Measurements from ENCODE around the gene TICAM1. TPM values are rescaled to one million over a fixed set of nuclear protein-coding genes. Genes with fewer than 3 reads are reported as not detected.
A peak's percentile ranks its signal among the peaks of the same experiment; 100 is the strongest.
"Not testable (repeated sequence)": the region's sequence is repeated elsewhere in the genome, so short reads cannot be mapped to it uniquely, and the experiment has no call there.

TICAM1 gene
- total RNA-seq, 1 donor from 2014 or later, result 7.4 TPM

DNA sequence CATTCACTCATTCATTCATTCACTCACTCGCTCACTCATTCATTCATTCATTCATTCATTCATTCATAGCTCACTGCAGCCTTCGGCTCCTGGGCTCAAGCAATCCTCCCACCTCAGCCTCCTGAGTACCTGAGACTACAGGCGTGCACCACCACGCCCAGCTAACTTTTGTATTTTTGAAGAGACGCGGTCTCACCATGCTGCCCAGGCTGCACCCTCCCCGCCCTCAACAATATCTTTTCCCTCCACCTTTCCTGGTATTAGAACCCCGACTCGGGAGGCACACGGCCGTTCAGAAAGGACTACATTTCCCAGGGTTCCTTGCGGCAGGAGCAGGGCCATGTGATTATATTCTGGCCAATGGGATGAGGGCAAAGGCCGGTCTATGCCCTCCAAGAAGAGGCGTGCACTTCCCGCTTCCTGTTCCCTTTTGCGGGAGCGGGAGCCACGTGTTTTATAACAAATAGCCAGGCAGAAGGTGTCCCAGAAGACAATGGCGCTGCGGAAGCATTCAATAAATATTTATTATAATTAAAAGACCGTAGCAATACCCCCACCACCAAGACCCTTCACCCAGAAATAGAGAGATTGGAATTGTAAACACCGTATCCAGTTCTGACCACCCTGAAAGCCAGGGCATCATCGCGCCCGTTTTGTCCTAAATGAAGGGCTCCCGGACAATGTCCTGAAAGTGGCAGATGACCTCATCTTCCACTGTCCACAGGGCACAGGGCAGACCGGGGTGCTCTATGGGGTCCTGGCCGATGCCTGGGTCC lies 15.9 kb downstream of the TICAM1 start:
- intact Hi-C loops (cut with DNase I), result no loop called here
- DNase-seq, result peak; percentile 91
- ATAC-seq (ENCODE audit: poor library complexity), result peak; percentile 94

DNA sequence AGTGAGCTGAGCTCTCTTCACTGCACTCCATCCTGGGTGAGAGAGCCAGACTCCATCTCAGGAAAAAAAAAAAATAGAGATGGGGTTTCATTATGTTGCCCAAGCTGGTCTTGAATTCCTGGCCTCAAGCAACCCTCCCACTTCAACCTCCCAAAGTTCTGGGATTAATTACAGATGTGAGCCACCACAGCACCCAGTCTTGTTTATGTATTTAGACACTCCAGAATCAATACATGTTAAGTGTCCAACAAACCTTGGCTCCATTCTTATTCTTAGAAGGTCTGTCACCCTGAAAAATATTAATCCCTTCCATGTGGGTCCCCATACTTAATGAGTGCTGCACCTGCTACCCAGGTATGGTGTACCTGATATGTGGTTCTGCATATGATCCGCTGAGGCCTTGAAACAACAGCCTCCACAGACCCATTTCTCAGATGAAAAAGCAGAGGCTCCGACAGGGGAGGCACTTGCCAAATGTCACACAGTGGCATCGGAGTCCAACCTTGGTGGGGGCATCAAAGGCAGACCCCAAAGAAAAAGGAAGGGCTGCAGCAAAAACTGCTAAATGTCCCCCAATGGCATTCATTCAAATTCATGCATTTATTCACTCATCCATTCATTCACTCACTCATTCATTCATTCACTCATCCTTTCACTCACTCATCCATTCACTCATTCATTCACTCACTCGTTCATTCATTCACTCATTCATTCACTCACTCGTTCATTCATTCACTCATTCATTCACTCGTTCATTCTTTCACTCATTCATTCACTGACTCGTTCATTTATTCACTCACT lies 16.7 kb downstream of the TICAM1 start:
- ATAC-seq (ENCODE audit: poor library complexity), result no peak
- intact Hi-C loops (cut with DNase I), result loop anchor here (5.0 kb wide), 1 partner anchor 97 kb away; no protein-coding TSS in a partner anchor

DNA sequence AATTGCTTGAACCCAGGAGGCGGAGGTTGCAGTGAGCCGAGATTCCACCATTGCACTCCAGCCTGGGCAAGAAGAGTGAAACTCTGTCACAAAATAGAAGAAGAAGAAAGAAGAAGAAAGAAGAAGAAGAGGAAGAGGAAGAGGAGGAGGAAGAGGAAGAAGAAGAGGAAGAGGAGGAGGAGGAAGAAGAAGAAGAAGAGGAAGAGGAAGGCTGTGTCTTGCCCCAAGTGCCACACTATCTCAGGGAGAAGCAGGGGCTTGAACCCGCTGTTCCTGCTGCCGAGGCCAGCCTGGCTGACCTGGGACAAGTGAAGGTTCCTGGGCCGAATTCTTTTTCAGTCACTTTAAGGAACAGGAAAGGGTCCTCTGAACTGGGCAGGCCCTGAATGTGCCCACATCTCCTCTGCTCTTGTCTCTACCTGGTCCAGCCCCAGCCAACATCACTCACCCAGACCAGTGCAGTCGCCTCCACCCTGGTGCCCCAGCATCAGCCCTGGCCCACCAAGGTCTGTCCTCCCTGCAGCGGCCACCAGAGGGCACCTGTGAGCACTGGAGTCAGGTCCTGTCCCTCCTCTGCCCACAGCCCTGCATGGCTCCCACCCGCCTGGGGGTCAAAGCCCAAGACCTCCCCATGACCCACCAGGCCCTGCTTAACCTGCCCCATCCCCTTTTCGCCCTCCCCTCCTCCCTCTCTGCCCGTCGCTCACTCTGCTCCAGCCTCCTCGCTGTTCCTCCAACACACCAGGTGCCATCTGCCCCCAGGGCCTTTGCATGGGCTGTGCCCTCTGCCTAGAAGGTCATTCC lies 20.0 kb downstream of the TICAM1 start:
- intact Hi-C loops (cut with DNase I), result loop anchor here (5.0 kb wide), 1 partner anchor 101 kb away; no protein-coding TSS in a partner anchor
- peak; percentile 50 for ATAC-seq (ENCODE audit: poor library complexity)
- peak; percentile 90 for DNase-seq

More for the DNA sequence above, 16.7 kb downstream of the TICAM1 start:
- DNase-seq, result no peak

DNA sequence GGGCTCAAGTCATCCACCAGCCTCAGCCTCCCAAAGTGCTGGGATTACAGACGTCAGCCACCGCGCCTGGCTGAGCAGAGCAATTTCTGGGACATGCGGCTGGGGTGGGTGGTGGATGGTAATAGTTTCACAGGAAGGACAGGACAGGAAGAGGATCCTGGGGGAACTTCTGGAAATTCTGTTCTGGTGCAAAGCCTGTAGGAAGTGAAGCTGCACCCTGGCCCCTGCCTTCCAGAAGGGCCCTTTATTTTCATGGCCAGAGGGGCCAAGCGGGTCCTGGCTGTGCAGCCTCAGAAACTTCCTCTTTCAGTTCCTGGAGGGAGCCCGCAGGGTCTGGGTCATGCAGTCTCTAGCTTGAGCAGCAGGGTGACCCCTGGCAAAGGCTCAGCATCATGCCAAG lies 24.3 kb downstream of the TICAM1 start:
- intact Hi-C loops (cut with DNase I), result loop anchor here (5.0 kb wide), 1 partner anchor 225 kb away; no protein-coding TSS in a partner anchor
- peak; percentile 56 for DNase-seq
- no peak for ATAC-seq (ENCODE audit: poor library complexity)

DNA sequence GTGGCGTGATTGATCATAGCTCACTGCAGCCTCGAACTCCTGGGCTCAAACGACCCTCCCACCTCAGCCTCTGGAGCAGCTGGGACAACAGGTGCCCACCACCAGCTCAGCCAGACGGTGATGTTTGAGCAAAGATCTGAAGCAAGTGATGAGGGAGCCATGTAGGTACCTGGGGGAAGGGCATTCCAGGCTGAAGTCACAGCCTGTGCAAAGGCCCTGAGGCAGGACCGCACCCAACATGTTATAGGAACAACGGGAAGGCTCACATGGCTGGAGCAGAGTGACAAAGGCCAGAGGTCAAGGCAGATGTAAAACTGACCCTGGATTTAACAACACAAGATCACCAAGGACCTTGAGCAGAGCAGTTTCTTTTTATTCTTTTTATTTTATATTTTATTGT lies 25.1 kb downstream of the TICAM1 start:
- intact Hi-C loops (cut with DNase I), result loop anchor here (5.0 kb wide), 1 partner anchor 226 kb away; no protein-coding TSS in a partner anchor
- DNase-seq, result no peak
- ATAC-seq (ENCODE audit: poor library complexity), result no peak

DNA sequence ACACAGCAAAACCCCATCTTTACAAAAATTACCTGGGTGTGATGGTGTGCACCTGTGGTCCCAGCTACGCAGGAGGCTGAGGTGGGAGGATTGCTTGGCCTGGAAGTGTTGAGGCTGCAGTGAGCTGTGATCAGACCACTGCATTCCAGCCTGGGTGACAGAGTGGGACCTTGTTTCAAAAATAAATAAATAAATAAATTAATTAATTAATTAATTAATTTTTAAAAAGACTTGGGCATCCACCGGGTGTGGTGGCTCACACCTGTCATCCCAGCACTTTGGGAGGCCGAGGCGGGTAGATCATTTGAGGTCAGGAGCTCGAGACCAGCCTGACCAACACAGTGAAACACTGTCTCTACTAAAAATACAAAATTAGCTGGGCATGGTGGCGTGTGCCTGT lies 26.4 kb downstream of the TICAM1 start:
- not testable (repeated sequence) for DNase-seq; ATAC-seq (ENCODE audit: poor library complexity)
- intact Hi-C loops (cut with DNase I), result loop anchor here (5.0 kb wide), 1 partner anchor 227 kb away; no protein-coding TSS in a partner anchor

- peak; percentile 75 for DNase-seq
- ATAC-seq (ENCODE audit: poor library complexity), result peak; percentile 79
- intact Hi-C loops (cut with DNase I), result loop anchor here (5.0 kb wide), 1 partner anchor 72 kb away; no protein-coding TSS in a partner anchor
Measured at GRCh38 chr19:4803736-4804695, 27.5 kb downstream of the TICAM1 start.

DNA sequence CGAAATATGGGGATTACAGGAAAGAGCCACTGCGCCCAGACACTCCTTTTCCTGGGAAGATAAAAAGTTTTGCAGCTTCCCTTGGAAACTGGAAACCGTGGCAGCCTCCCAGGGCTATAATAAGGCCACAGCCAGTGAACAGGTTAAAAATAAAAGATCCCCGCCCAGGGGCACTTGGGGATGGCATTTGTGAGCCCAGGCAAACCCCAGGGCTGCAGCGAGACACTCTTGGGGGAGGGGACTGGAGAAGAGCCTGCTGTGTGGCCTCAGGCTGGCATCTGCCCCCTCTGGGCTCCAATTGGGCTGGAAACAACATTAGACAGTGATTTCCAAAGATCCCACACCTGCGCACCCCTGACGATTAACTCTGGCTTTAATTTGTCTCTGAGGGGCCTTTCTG lies 28.8 kb downstream of the TICAM1 start:
- peak; percentile 89 for ATAC-seq (ENCODE audit: poor library complexity)
- intact Hi-C loops (cut with DNase I), result loop anchor here (5.0 kb wide), 1 partner anchor 70 kb away; no protein-coding TSS in a partner anchor
- DNase-seq, result peak; percentile 75

DNA sequence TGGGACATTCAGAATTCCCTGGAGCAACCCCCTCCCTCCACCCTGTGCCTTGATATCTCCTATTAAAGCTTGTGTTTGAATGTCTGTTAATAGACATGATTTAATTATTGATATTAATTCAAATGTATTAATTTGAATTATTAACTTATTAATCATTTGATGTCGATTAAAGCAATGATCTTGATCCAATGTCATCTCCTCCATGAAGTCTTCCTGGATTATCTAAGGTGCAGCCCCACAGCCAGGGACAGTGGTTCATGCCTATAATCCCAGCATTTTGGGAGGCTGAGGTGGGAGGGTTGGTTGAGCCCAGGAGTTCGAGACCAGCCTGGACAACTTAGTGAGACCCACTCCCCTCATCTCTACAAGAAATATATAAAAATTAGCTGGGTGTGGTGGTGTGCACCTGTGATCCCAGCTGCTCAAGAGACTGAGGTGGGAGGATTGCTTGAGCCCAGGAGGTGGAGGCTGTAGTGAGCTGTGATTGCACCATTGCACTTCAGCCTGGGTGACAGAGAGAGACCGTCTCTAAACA lies 30.4 kb downstream of the TICAM1 start:
- intact Hi-C loops (cut with DNase I), result loop anchor here (5.0 kb wide), 1 partner anchor 69 kb away; no protein-coding TSS in a partner anchor
- ATAC-seq (ENCODE audit: poor library complexity) (no peak), DNase-seq (no peak)

DNA sequence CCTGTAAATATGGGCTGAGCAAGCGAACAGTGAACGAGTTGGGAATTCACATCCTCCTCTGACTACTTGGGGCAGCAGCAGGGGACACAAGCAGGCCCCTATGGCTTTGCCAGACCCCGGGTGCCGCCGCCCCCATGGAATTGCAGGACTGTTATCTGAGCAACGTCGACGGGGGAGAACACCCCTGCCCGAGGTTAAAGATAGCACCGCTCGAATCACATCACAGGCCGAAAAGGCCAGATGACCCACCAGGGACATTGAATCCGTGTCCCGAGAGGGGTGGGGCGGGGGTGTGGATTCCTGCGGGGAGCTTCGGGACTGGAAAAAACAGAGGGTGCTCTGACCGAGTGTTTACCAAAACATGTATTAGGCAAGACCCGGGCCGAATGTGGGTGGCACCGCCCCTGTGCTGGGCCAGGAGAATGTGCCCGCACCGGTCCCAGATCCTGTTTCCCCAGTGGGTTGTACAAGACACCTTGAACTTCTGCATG lies 30.9 kb downstream of the TICAM1 start:
- ATAC-seq (ENCODE audit: poor library complexity), result peak; percentile 50
- intact Hi-C loops (cut with DNase I), result loop anchor here (5.0 kb wide), 1 partner anchor 68 kb away; no protein-coding TSS in a partner anchor
- peak; percentile 62 for DNase-seq

GRCh38 chr19:4795400-4795799 lies 36.1 kb downstream of the TICAM1 start:
- no peak for ATAC-seq (ENCODE audit: poor library complexity)
- no peak for DNase-seq
- intact Hi-C loops (cut with DNase I), result no loop called here

DNA sequence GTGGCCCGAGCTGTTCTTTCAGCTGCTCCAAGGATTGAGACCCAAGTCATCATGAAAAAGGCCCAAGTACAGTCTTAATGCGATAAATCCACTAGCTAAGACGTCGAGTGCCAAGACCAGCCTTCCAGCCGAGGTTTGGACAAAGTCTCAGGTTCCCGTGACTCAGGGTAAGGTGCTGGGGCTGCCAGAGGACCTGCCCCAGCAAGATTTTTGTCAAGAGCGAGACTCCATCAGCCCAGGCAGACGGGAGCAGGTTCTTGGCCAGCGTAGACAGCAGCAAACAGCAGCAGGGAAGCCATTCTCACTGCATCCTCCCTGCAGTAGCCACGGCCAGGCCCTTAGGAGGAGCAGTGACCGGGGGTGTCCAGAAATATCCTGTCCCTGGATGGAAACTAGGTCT lies 36.5 kb downstream of the TICAM1 start:
- intact Hi-C loops (cut with DNase I), result no loop called here
- DNase-seq, result no peak
- no peak for ATAC-seq (ENCODE audit: poor library complexity)

- ATAC-seq (ENCODE audit: poor library complexity); DNase-seq; intact Hi-C loops (cut with DNase I): not testable (repeated sequence)
Measured at GRCh38 chr19:4793278-4793677, 38.2 kb downstream of the TICAM1 start.

GRCh38 chr19:4792866-4793195 lies 38.7 kb downstream of the TICAM1 start:
- intact Hi-C loops (cut with DNase I); ATAC-seq (ENCODE audit: poor library complexity); DNase-seq: not testable (repeated sequence)

DNA sequence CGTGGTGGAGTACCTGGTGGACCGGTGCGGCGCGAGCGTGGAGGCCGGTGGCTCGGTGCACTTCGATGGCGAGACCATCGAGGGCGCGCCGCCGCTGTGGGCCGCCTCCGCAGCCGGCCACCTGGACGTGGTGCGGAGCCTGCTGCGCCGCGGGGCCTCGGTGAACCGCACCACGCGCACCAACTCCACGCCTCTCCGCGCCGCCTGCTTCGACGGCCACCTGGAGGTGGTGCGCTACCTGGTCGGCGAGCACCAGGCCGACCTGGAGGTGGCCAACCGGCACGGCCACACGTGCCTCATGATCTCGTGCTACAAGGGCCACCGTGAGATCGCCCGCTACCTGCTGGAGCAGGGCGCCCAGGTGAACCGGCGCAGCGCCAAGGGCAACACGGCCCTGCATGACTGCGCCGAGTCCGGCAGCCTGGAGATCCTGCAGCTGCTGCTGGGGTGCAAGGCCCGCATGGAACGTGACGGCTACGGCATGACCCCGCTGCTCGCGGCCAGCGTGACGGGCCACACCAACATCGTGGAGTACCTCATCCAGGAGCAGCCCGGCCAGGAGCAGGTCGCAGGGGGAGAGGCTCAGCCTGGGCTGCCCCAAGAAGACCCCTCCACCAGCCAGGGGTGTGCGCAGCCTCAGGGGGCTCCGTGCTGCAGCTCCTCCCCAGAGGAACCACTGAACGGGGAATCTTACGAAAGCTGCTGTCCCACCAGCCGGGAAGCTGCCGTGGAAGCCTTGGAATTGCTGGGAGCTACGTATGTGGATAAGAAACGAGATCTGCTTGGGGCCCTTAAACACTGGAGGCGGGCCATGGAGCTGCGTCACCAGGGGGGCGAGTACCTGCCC lies 39.3 kb downstream of the TICAM1 start:
- intact Hi-C loops (cut with DNase I); DNase-seq; ATAC-seq (ENCODE audit: poor library complexity): not testable (repeated sequence)

Data from Right ventricle myocardium superior (tissue), 1 donor.